Measurements from ENCODE around the gene VAV3. TPM values are rescaled to one million over a fixed set of nuclear protein-coding genes. Genes with fewer than 3 reads are reported as not detected.

The VAV3 gene
- total RNA-seq, 4 donors from 2014 or later: 117 to 239 (median 135) TPM

- Histone ChIP-seq H3K27ac (no peak overlapping the region), H3K9me3 (no peaks in the 10 kb centered on the region), H3K4me3 (no peak overlapping the region), H3K27me3 (no peaks in the 10 kb centered on the region), H3K4me1 (no peaks in the 10 kb centered on the region), H3K36me3 (peaks cover 21% of the 10 kb centered on the region)
- 100% methylated on average over 1 of the region's 1 CpG for WGBS
- TF ChIP-seq EP300 (IDR thresholded peaks at IDR 0.05): no peak
- no peak for TF ChIP-seq POLR2A (IDR thresholded peaks at IDR 0.05)
- no peak for TF ChIP-seq POLR2AphosphoS5 (IDR thresholded peaks at IDR 0.05)
- no peak for TF ChIP-seq CTCF (IDR thresholded peaks at IDR 0.05)
- DNase-seq (ENCODE audit: low spot score in 2 of 2): no peak
Measured at GRCh38 chr1:107609808-107610207, 355.2 kb downstream of the VAV3 start.

GRCh38 chr1:107604825-107605224, 360.2 kb downstream of the VAV3 start:
- no peak for DNase-seq (ENCODE audit: low spot score in 2 of 2)
- Histone ChIP-seq H3K27ac (no peak overlapping the region), H3K4me1 (no peaks in the 10 kb centered on the region), H3K4me3 (no peak overlapping the region), H3K27me3 (no peaks in the 10 kb centered on the region), H3K36me3 (peaks cover 10% of the 10 kb centered on the region), H3K9me3 (no peaks in the 10 kb centered on the region)
- TF ChIP-seq EP300 (IDR thresholded peaks at IDR 0.05): no peak
- no peak for TF ChIP-seq POLR2A (IDR thresholded peaks at IDR 0.05)
- no peak for TF ChIP-seq POLR2AphosphoS5 (IDR thresholded peaks at IDR 0.05)
- no peak for TF ChIP-seq CTCF (IDR thresholded peaks at IDR 0.05)

- TF ChIP-seq EP300 (IDR thresholded peaks at IDR 0.05) (no peak), POLR2AphosphoS5 (IDR thresholded peaks at IDR 0.05) (no peak), CTCF (IDR thresholded peaks at IDR 0.05) (no peak), POLR2A (IDR thresholded peaks at IDR 0.05) (no peak)
- Histone ChIP-seq H3K9me3 (no peaks in the 10 kb centered on the region), H3K4me3 (no peak overlapping the region), H3K27me3 (no peaks in the 10 kb centered on the region), H3K4me1 (no peaks in the 10 kb centered on the region), H3K36me3 (peaks cover 7% of the 10 kb centered on the region), H3K27ac (no peak overlapping the region)
- 70% methylated on average over 3 of the region's 3 CpGs for WGBS
- no peak for DNase-seq (ENCODE audit: low spot score in 2 of 2)
Measured at GRCh38 chr1:107600607-107601160, 364.3 kb downstream of the VAV3 start.

GRCh38 chr1:107599220-107599619, 365.8 kb downstream of the VAV3 start:
- DNase-seq (ENCODE audit: low spot score in 2 of 2): no peak
- Histone ChIP-seq H3K36me3 (peaks cover 7% of the 10 kb centered on the region), H3K27me3 (no peaks in the 10 kb centered on the region), H3K4me3 (no peak overlapping the region), H3K4me1 (peaks cover 6% of the 10 kb centered on the region), H3K27ac (no peak overlapping the region), H3K9me3 (no peaks in the 10 kb centered on the region)
- no peak for TF ChIP-seq POLR2A (IDR thresholded peaks at IDR 0.05)
- TF ChIP-seq POLR2AphosphoS5 (IDR thresholded peaks at IDR 0.05): no peak
- no peak for TF ChIP-seq CTCF (IDR thresholded peaks at IDR 0.05)
- TF ChIP-seq EP300 (IDR thresholded peaks at IDR 0.05): no peak
- 88% methylated on average over 3 of the region's 3 CpGs for WGBS

- H3K4me3 ChIP-seq: no peak overlapping the region
- no peaks in the 10 kb centered on the region for H3K27me3 ChIP-seq
- TF ChIP-seq POLR2A (IDR thresholded peaks at IDR 0.05): no peak
- TF ChIP-seq POLR2AphosphoS5 (IDR thresholded peaks at IDR 0.05): no peak
- TF ChIP-seq EP300 (IDR thresholded peaks at IDR 0.05): no peak
- TF ChIP-seq CTCF (IDR thresholded peaks at IDR 0.05): no peak
- no peaks in the 10 kb centered on the region for H3K9me3 ChIP-seq
- no peak for DNase-seq (ENCODE audit: low spot score in 2 of 2)
- H3K36me3 ChIP-seq: peaks cover 7% of the 10 kb centered on the region
- H3K4me1 ChIP-seq: peaks cover 10% of the 10 kb centered on the region
- no peak overlapping the region for H3K27ac ChIP-seq
Measured at GRCh38 chr1:107597290-107597689, 367.7 kb downstream of the VAV3 start.
